Measurements from ENCODE around the gene FZD10.

The FZD10 gene

GRCh38 chr12:130153803-130154202 is 8.5 kb upstream of the FZD10 start:
- TF ChIP-seq, protein P1, sequence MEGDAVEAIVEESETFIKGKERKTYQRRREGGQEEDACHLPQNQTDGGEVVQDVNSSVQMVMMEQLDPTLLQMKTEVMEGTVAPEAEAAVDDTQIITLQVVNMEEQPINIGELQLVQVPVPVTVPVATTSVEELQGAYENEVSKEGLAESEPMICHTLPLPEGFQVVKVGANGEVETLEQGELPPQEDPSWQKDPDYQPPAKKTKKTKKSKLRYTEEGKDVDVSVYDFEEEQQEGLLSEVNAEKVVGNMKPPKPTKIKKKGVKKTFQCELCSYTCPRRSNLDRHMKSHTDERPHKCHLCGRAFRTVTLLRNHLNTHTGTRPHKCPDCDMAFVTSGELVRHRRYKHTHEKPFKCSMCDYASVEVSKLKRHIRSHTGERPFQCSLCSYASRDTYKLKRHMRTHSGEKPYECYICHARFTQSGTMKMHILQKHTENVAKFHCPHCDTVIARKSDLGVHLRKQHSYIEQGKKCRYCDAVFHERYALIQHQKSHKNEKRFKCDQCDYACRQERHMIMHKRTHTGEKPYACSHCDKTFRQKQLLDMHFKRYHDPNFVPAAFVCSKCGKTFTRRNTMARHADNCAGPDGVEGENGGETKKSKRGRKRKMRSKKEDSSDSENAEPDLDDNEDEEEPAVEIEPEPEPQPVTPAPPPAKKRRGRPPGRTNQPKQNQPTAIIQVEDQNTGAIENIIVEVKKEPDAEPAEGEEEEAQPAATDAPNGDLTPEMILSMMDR (IDR thresholded peaks at IDR 0.05; ENCODE audit: borderline replicate concordance, control extremely low read depth, extremely low read depth, insufficient read depth, missing control alignments), result no peak
- in situ Hi-C loops (cut with MboI; ENCODE audit: low sequenced_read_pairs, unreplicated experiment), result no loop called here
- DNase-seq (ENCODE audit: low spot score), result no peak

GRCh38 chr12:130154276-130155070 is 7.8 kb upstream of the FZD10 start:
- no peak for DNase-seq (ENCODE audit: low spot score)
- TF ChIP-seq, protein P1 (IDR thresholded peaks at IDR 0.05; ENCODE audit: borderline replicate concordance, control extremely low read depth, extremely low read depth, insufficient read depth, missing control alignments), result no peak
- in situ Hi-C loops (cut with MboI; ENCODE audit: low sequenced_read_pairs, unreplicated experiment), result no loop called here

DNA sequence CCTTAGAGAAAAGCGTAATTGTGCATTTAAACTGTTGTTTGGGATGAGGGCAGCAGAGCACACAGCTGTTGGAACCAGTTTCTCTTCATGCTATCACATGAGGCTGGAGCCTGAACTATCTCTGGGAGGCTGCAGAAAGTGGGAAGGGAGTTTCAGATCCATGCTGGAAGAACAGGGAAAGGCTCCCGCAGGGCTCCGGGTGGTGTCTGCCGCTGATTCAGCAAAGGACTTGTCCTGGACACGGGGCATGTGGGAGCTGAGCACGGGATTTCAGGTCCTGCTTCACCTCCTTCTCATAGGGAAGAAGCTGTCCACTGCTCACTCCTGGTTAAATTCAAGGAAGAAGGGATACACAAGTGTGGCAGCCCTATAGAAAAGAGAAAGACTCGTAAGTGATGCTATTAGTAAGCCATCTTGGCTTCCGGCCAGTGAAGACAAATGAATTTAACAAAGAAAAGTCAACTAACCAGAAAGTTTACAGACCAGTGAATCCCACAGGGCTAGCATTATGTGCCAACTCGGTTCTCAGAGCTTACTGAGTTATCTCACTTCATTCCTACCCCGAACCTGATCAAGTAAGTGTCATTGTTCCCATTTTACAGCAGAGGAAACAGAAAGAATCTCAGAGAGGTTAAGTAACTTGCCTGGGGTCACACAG is 6.7 kb upstream of the FZD10 start:
- DNase-seq (ENCODE audit: low spot score), result no peak
- TF ChIP-seq, protein P1 (IDR thresholded peaks at IDR 0.05; ENCODE audit: borderline replicate concordance, control extremely low read depth, extremely low read depth, insufficient read depth, missing control alignments), result no peak
- in situ Hi-C loops (cut with MboI; ENCODE audit: low sequenced_read_pairs, unreplicated experiment), result no loop called here

GRCh38 chr12:130156652-130157275 is 5.5 kb upstream of the FZD10 start:
- in situ Hi-C loops (cut with MboI; ENCODE audit: low sequenced_read_pairs, unreplicated experiment), result no loop called here
- TF ChIP-seq, protein P1 (IDR thresholded peaks at IDR 0.05; ENCODE audit: borderline replicate concordance, control extremely low read depth, extremely low read depth, insufficient read depth, missing control alignments), result no peak

GRCh38 chr12:130157998-130158753 is 4.1 kb upstream of the FZD10 start:
- in situ Hi-C loops (cut with MboI; ENCODE audit: low sequenced_read_pairs, unreplicated experiment), result no loop called here
- DNase-seq (ENCODE audit: low spot score), result no peak
- TF ChIP-seq, protein P1 (IDR thresholded peaks at IDR 0.05; ENCODE audit: borderline replicate concordance, control extremely low read depth, extremely low read depth, insufficient read depth, missing control alignments), result no peak

More at GRCh38 chr12:130156652-130157275, 5.5 kb upstream of the FZD10 start:
- DNase-seq (ENCODE audit: low spot score), result no peak

DNA sequence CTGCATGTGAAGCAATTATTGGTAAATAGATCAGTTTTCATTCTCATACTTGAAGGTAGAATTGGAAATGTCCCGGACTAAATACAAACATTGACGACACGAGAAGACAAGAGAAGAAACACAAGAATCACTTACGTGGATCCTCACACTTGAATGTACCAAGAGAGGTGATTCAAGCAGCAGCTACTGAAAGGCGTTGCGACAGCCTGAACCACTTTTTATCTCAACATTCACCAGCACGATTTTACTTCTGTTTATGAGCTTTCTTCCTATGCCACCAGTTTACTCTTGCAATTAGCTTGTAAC is 3.6 kb upstream of the FZD10 start:
- TF ChIP-seq, protein P1 (IDR thresholded peaks at IDR 0.05; ENCODE audit: borderline replicate concordance, control extremely low read depth, extremely low read depth, insufficient read depth, missing control alignments), result no peak
- in situ Hi-C loops (cut with MboI; ENCODE audit: low sequenced_read_pairs, unreplicated experiment), result no loop called here
- DNase-seq (ENCODE audit: low spot score), result no peak

Measured in GM13976 (cell line).